ENCODE measurements around the gene CENPW. TPM values are rescaled to one million over a fixed set of nuclear protein-coding genes. Genes with fewer than 3 reads are reported as not detected.

CENPW gene
- total and polyA plus RNA-seq, 2 experiments from 2014 or later: 16.5 to 303 TPM

DNA sequence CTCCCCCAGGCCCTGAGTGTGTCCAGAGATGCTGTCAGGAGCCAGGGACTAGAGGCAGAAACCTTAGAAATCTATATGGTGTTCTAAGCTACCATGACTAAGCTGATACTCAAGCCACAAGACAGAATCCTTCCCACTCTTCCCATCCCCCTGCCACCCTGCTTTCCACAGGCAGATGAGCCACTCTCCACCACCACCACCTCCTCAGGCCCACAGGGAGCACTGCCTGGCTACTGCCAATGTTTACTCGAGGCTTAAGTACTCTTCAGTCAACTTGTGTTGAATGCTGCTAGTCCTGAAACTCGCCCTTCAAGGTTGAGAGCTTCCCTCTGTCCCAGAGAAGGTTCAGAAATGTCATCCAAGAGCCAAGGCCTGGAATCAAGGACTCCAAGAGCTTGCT, 56.2 kb downstream of the CENPW start:
- Mint-ChIP-seq H3K9me3 (no peaks in the 10 kb centered on the region), H3K4me1 (no peaks in the 10 kb centered on the region), H3K36me3 (ENCODE audit: low read depth) (no peaks in the 10 kb centered on the region), H3K27ac (0 out of 2 replicates have a peak overlapping the region, but pooled peaks have one; percentile 67), H3K27me3 (ENCODE audit: insufficient read depth, low read depth, poor library complexity) (no peaks in the 10 kb centered on the region), H3K4me3 (no peak overlapping the region)
- Histone ChIP-seq H3K9me2 (ENCODE audit: insufficient read depth) (no peaks in the 10 kb centered on the region), H3K4me3 (no peak overlapping the region), H3K36me3 (ENCODE audit: insufficient read depth) (no peaks in the 10 kb centered on the region), H3K27me3 (ENCODE audit: insufficient read depth) (no peaks in the 10 kb centered on the region), H3K4me2 (no peak overlapping the region), H2AFZ (no peak overlapping the region), H4K20me1 (replicated peaks; ENCODE audit: insufficient read depth) (no peaks in the 10 kb centered on the region), H3F3A (replicated peaks; ENCODE audit: low read depth) (no peaks in the 10 kb centered on the region), H3K27ac (ENCODE audit: low read depth) (no peak overlapping the region), H3K4me1 (ENCODE audit: insufficient read depth) (no peaks in the 10 kb centered on the region), H3K79me2 (replicated peaks; ENCODE audit: insufficient read depth) (no peaks in the 10 kb centered on the region)
- no peak for TF ChIP-seq EZH2 (IDR thresholded peaks at IDR 0.05; ENCODE audit: low read depth, unreplicated experiment)
- no peak for TF ChIP-seq JUNB (IDR thresholded peaks at IDR 0.05; ENCODE audit: unreplicated experiment)
- no peak for TF ChIP-seq NANOG (IDR thresholded peaks at IDR 0.05; ENCODE audit: borderline replicate concordance)
- no peak for TF ChIP-seq CREB1 (CRISPR knock-in tag; IDR thresholded peaks at IDR 0.05; ENCODE audit: low read depth)
- TF ChIP-seq, protein P1, sequence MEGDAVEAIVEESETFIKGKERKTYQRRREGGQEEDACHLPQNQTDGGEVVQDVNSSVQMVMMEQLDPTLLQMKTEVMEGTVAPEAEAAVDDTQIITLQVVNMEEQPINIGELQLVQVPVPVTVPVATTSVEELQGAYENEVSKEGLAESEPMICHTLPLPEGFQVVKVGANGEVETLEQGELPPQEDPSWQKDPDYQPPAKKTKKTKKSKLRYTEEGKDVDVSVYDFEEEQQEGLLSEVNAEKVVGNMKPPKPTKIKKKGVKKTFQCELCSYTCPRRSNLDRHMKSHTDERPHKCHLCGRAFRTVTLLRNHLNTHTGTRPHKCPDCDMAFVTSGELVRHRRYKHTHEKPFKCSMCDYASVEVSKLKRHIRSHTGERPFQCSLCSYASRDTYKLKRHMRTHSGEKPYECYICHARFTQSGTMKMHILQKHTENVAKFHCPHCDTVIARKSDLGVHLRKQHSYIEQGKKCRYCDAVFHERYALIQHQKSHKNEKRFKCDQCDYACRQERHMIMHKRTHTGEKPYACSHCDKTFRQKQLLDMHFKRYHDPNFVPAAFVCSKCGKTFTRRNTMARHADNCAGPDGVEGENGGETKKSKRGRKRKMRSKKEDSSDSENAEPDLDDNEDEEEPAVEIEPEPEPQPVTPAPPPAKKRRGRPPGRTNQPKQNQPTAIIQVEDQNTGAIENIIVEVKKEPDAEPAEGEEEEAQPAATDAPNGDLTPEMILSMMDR (conservative IDR thresholded peaks at IDR 0.05; ENCODE audit: low read depth in 2 of 2): no peak
- no peak for ATAC-seq
- no peak for DNase-seq (ENCODE audit: low spot score)
